Activated T-cell treated with anti-CD3 and anti-CD28 coated beads, Interleukin-2, amount 50 U/mL, for 48 hours (primary cell): ENCODE results near the gene SYTL3.

Source experiments
- DNase-seq, 2 experiments: peaks; one replicate each; pipeline ENCODE4 v3.0.0-alpha.2; 2020

The SYTL3 gene

GRCh38 chr6:158797331-158798310 is 147.8 kb downstream of the SYTL3 start:
- peak in 1 of 2 experiments; percentile 16 for DNase-seq

GRCh38 chr6:158798311-158798710 is 148.5 kb downstream of the SYTL3 start:
- peak in 1 of 2 experiments; percentile 18 for DNase-seq

DNA sequence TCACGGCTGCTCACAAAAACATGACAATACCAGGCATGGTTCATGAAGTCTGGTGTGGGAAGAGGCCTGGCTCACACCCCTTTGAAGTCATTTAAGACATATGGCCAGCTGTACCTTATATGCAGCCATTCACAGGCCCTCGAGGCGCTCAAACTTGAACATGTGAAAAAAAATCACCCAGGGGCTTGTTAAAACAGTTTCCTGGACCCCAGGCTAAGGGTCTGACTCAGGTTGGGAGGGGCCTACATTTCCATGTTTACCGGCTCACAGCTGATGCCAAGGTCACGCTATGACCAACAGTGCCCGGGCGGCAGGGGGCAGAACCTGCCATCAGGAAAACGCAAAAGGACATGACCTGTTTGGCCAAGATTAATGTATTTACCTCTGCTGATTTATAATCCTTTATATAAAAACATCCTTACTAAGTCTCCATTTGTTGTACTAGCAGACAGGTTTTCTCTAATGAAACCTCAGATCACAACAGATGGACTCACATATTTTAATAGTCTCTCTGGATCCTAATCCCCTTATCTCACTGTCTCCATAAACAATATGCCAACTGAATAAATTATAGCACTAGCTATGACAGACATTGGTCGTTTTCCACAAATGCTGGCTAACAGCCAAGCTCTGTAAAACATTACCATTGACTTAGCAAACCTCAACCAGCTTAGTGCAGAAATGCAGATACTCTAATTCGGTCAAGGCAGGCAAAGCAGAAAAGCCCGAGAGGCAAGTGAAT is 149.4 kb downstream of the SYTL3 start:
- DNase-seq, result peak in 1 of 2 experiments; percentile 9

- peak in 1 of 2 experiments; percentile 13 for DNase-seq
Measured at GRCh38 chr6:158801655-158802294, 151.9 kb downstream of the SYTL3 start.

GRCh38 chr6:158803733-158804143 is 153.9 kb downstream of the SYTL3 start:
- no peak for DNase-seq

GRCh38 chr6:158804207-158804606 is 154.4 kb downstream of the SYTL3 start:
- no peak for DNase-seq

DNA sequence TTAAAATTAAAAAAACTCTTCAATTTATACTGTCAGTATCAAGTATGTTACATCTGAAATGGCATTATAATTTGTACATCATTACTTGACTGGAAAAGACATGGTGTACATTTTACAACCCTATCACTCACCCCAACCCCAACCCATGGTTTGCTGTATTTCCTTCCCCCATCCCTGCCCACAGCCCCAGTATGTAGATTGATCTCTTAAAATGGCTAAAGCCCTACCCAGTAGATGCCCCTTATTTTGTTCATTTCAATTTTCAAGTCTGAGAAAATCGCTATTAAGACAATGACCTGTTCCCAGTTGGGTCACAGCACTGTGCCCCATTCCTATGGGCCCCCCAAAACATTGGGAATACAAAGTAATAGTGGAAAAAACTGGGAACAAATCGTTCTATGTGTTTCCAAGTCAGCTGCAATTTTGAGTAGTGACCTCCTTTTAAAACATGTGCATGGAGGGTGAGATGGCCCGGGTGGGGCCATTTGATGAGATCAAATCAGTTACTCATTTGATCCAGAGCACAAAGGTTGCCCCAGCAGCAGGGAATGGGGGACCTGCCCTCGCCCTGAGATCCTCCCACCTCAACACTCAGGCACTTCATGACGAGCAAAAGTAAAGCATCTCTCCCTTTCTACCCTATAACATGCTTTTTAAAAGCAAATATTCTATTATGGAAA is 156.0 kb downstream of the SYTL3 start:
- no peak for DNase-seq

DNA sequence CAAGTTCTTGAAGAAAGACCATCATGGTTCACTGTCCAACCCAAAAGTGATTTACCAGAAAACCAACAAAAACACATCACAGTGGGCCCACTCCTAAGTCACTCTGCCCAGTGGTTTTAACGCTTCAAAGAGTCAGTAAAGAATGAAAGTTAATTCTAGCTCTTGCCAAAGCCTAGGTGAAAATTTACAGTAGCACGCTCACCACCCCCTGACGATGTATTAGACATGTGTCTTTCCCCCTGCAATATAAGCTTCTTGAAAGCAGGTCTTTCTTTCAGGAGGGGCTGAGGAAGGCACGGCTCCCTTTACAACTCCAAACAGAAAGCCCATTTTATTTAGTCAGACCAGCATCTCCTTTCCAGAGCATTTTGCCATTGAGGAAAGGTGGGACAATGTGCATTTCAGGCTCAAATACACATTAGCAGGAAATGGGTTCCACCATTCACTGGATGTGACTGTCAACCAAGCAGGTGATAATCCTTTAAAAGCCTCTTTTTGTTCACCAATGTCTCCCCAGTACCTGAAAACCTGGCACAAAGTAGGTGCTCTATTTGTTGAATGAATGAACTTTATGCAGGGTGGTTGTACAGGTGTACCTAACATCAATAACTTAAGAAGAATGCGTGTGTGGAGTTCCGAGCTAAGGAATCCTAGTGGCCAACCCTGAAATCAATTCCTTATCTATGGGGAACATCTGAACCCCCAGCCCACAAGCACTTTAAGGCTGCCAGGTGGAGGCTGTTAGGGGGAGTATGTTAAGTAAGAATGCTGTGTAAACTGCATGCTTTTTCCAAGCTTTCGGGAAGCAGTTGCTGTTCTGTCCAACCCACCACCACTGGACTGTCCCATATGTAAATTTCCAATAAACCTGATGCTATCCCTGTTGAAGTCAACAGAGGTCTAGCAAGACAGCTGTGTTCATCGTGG is 157.9 kb downstream of the SYTL3 start:
- no peak for DNase-seq

DNA sequence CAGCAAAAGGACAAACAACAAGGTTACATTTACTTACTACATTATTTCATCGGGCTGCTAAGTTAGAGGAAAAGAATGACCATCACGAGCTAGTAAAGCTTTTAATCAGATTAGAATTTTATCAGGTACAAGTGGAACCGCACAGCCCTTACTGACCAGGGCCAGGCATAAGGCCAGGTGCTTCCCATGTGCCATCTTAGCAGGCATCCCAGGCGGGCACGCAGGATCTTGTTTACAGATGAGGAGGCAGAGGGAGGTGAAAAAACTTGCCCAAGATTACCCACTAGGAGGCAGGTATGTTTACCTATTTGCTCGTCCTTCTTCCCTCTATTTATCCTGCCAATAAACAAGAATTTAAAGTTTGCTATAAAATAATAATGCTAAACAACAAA is 158.6 kb downstream of the SYTL3 start:
- DNase-seq, result no peak

DNA sequence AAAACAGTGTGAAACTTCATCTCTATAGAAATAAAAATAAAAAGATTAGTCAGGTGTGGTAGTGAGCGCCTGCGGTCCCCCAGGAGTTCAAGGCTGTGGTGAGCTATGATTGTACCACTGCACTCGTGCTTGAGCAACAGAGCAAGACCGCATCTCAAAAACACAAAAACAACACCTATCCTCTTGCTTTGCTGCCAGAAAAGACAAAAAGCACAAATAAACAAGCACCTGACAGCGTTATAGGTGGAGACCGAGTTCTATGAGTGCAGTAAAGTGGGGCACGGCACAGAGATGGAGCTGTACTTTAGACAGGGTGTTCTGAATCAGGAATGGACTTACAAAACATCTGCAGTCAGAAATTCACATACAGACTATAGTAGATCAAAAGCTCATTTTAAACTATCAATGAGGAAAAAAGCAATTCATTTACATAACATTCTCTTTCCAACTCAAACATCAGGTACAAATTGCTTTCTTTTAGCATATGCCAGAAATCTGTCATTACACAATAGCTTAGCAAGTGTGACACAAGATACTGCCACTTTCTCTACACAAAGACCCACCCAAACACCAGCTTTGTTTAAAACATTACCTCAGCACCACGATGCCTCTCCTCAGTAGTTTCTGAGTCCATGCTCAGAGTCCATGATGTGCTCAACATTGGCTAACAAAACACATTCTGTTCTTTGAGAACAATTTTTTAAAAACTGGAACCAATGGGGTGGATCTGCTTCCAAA is 159.3 kb downstream of the SYTL3 start:
- no peak for DNase-seq

- DNase-seq, result no peak
Measured at GRCh38 chr6:158810155-158811095, 160.6 kb downstream of the SYTL3 start.

DNA sequence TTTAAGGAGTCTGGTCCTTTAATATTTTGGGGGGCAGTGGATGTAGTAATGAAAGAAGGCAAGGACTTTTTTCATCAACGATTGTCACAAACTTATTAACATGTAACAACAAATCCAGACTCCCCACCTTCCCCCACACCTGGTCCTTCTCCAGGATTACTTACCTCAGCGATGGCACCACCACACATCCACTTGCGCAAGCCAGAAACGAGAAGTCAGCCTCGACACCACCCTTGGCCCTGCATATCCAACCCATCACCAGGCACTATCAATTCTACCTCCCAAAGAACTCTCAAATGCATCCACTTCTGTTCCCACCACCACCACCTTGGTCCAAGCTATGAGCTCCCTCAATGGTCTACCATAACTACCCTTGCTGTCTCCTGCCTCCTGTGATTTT is 162.8 kb downstream of the SYTL3 start:
- DNase-seq, result no peak

GRCh38 chr6:158813032-158813431 is 163.2 kb downstream of the SYTL3 start:
- no peak for DNase-seq
